Midbrain (tissue), 1 donor: ENCODE measurements around the gene GLB1L.
"Not testable (repeated sequence)": the region's sequence is repeated elsewhere in the genome, so short reads cannot be mapped to it uniquely, and the experiment has no call there.

Experiments used
- DNase-seq: peaks from one replicate; lab custom pipeline; 2025; lab: John Stamatoyannopoulos, UW

GLB1L gene

GRCh38 chr2:219245148-219245898 lies at the start of gene GLB1L, which contains the start of gene STK16:
GLB1L (minus strand) TSS chr2:219245444; CDS start chr2:219243573, 1,871 bp downstream.
STK16 (plus strand) TSS chr2:219245479; CDS start chr2:219246000, 521 bp downstream.
- peak; percentile 94 for DNase-seq

GRCh38 chr2:219294356-219295351 lies 49.4 kb upstream of the GLB1L start:
- DNase-seq = peak; percentile 90

GRCh38 chr2:219293736-219294231 lies 48.5 kb upstream of the GLB1L start:
- no peak for DNase-seq

GRCh38 chr2:219292616-219293015 lies 47.4 kb upstream of the GLB1L start:
- no peak for DNase-seq

- no peak for DNase-seq
Measured at GRCh38 chr2:219291910-219292490, 46.8 kb upstream of the GLB1L start.

- DNase-seq = no peak
Measured at GRCh38 chr2:219291394-219291793, 46.1 kb upstream of the GLB1L start.

GRCh38 chr2:219290381-219291171 lies 45.3 kb upstream of the GLB1L start:
- no peak for DNase-seq

GRCh38 chr2:219289537-219290361 lies 44.5 kb upstream of the GLB1L start:
- peak; percentile 94 for DNase-seq

- no peak for DNase-seq
Measured at GRCh38 chr2:219289195-219289536, 43.9 kb upstream of the GLB1L start.

- no peak for DNase-seq
Measured at GRCh38 chr2:219287580-219288265, 42.5 kb upstream of the GLB1L start.

- DNase-seq = not testable (repeated sequence)
Measured at GRCh38 chr2:219287116-219287440, 41.8 kb upstream of the GLB1L start.

- peak; percentile 45 for DNase-seq
Measured at GRCh38 chr2:219286436-219287115, 41.3 kb upstream of the GLB1L start.

- peak; percentile 50 for DNase-seq
Measured at GRCh38 chr2:219285894-219286425, 40.7 kb upstream of the GLB1L start.

- DNase-seq = no peak
Measured at GRCh38 chr2:219285373-219285735, 40.1 kb upstream of the GLB1L start.

GRCh38 chr2:219284501-219285372 lies 39.5 kb upstream of the GLB1L start:
- no peak for DNase-seq

- no peak for DNase-seq
Measured at GRCh38 chr2:219282943-219283581, 37.8 kb upstream of the GLB1L start.

GRCh38 chr2:219282375-219282774 lies 37.1 kb upstream of the GLB1L start:
- peak; percentile 70 for DNase-seq

GRCh38 chr2:219281588-219281987 lies 36.3 kb upstream of the GLB1L start:
- no peak for DNase-seq
